Keratinocyte (primary cell): ENCODE measurements around the gene TMEM225B.

Experiments
- CTCF ChIP-seq, 3 experiments: IDR thresholded peaks in 1 of 3; conservative IDR thresholded peaks in 1 of 3; optimal IDR thresholded peaks in 1 of 3; 2 replicates in 2 of 3; 3 replicates in 1 of 3; pipeline versions ENCODE3 to v1.5.1; 2011; ENCODE audit warnings: low read length in 3 of 3, mild to moderate bottlenecking in 3 of 3, moderate library complexity in 2 of 3, control low read depth in 1 of 3, inconsistent platforms in 1 of 3; ENCODE audit not compliant: insufficient read depth in 2 of 3; ENCODE audit errors: extremely low read depth in 1 of 3
- EZH2 ChIP-seq: IDR thresholded peaks from one replicate; pipeline ENCODE4 v1.6.1; 2012; ENCODE audit warnings: inconsistent platforms, mild to moderate bottlenecking, low read length, moderate library complexity

- TF ChIP-seq CTCF (optimal IDR thresholded peaks at IDR 0.05 in 1 of 3, IDR thresholded peaks at IDR 0.05 in 1 of 3, conservative IDR thresholded peaks at IDR 0.05 in 1 of 3; ENCODE audit: extremely low read depth in 1 of 3, insufficient read depth in 2 of 3, low read length in 3 of 3) (no peak), EZH2 (no peak)
Measured at GRCh38 chr7:99652671-99653070, 54.6 kb downstream of the TMEM225B start.
